Trophoblast cell (in vitro differentiated cells and primary cell): ENCODE data around the gene ENPP5.

Experiments
- DNase-seq, 2 donors: peaks; one replicate each; pipeline ENCODE4 v3.0.0-alpha.2; 2016
- H2AFZ ChIP-seq: 2 replicates; pipeline ENCODE4 v1.6.1; 2013; ENCODE audit warnings: low read length, moderate library complexity, mild to moderate bottlenecking; ENCODE audit not compliant: insufficient read depth, poor library complexity
- H2AK5ac ChIP-seq: 2 replicates; pipeline ENCODE4 v1.6.1; 2013; ENCODE audit warnings: mild to moderate bottlenecking, low read length
- H2BK120ac ChIP-seq: 2 replicates; pipeline ENCODE4 v1.6.1; 2013; ENCODE audit warnings: low read length, mild to moderate bottlenecking, moderate library complexity; ENCODE audit not compliant: insufficient read depth, poor library complexity
- H2BK12ac ChIP-seq: 2 replicates; pipeline ENCODE4 v1.6.1; 2013; ENCODE audit warnings: mild to moderate bottlenecking, low read length, moderate library complexity
- H2BK5ac ChIP-seq: 2 replicates; pipeline ENCODE4 v1.6.1; 2013; ENCODE audit warnings: low read length, low read depth, moderate library complexity, mild to moderate bottlenecking; ENCODE audit not compliant: poor library complexity
- H3K14ac ChIP-seq: 2 replicates; pipeline ENCODE4 v1.6.1; 2013; ENCODE audit warnings: mild to moderate bottlenecking, low read length
- H3K18ac ChIP-seq: 2 replicates; pipeline ENCODE4 v1.6.1; 2013; ENCODE audit warnings: mild to moderate bottlenecking, low read length
- H3K23ac ChIP-seq: 2 replicates; pipeline ENCODE4 v1.6.1; 2013; ENCODE audit warnings: low read length
- H3K27ac ChIP-seq: 2 replicates; pipeline ENCODE4 v1.5.1; 2013; ENCODE audit warnings: low read depth, mild to moderate bottlenecking, inconsistent platforms, low read length, moderate library complexity
- H3K27me3 ChIP-seq: 2 replicates; pipeline ENCODE4 v1.6.1; 2013; ENCODE audit warnings: inconsistent platforms, mild to moderate bottlenecking, low read length, moderate library complexity; ENCODE audit not compliant: insufficient read depth
- H3K36me3 ChIP-seq, 2 experiments: 1 replicate in 1 of 2; 2 replicates in 1 of 2; pipeline ENCODE4 v1.6.1; 2013; ENCODE audit warnings: low read length in 2 of 2, mild to moderate bottlenecking in 2 of 2, moderate library complexity in 1 of 2; ENCODE audit not compliant: insufficient read depth in 2 of 2, control insufficient read depth in 1 of 2
- H3K4ac ChIP-seq: 2 replicates; pipeline ENCODE4 v1.6.1; 2013; ENCODE audit warnings: low read depth, mild to moderate bottlenecking, low read length, moderate library complexity
- H3K4me1 ChIP-seq, 2 experiments: 1 replicate in 1 of 2; 2 replicates in 1 of 2; pipeline ENCODE4 v1.6.1; 2013; ENCODE audit warnings: low read length in 2 of 2, mild to moderate bottlenecking in 2 of 2, moderate library complexity in 1 of 2; ENCODE audit not compliant: insufficient read depth in 2 of 2, control insufficient read depth in 1 of 2
- H3K4me2 ChIP-seq: 2 replicates; pipeline ENCODE4 v1.6.1; 2013; ENCODE audit warnings: inconsistent platforms, mild to moderate bottlenecking, low read length, moderate library complexity
- H3K4me3 ChIP-seq: 2 replicates; pipeline ENCODE4 v1.5.1; 2013; ENCODE audit warnings: mild to moderate bottlenecking, low read depth, low read length, inconsistent platforms
- H3K79me1 ChIP-seq: one replicate; pipeline ENCODE4 v1.6.1; 2013; ENCODE audit warnings: low read length
- H3K79me2 ChIP-seq: 2 replicates; pipeline ENCODE4 v1.6.1; 2013; ENCODE audit warnings: low read length, mild to moderate bottlenecking; ENCODE audit not compliant: control insufficient read depth, insufficient read depth, poor library complexity
- H3K9ac ChIP-seq: 2 replicates; pipeline ENCODE4 v1.6.1; 2013; ENCODE audit warnings: mild to moderate bottlenecking, low read length
- H3K9me3 ChIP-seq: 2 replicates; pipeline ENCODE4 v1.6.1; 2013; ENCODE audit warnings: low read depth, mild to moderate bottlenecking, control low read depth, inconsistent platforms, low read length; ENCODE audit not compliant: insufficient read depth
- H4K12ac ChIP-seq: 2 replicates; pipeline ENCODE4 v1.6.1; 2013; ENCODE audit warnings: low read depth, mild to moderate bottlenecking, low read length, moderate library complexity
- H4K8ac ChIP-seq: 2 replicates; pipeline ENCODE4 v1.6.1; 2013; ENCODE audit warnings: low read depth, mild to moderate bottlenecking, low read length, moderate library complexity
- H4K91ac ChIP-seq: one replicate; pipeline ENCODE4 v1.6.1; 2013; ENCODE audit warnings: low read depth, mild to moderate bottlenecking, low read length, moderate library complexity
- WGBS: extraction: QIAGEN DNeasy Blood & Tissue Kit; methylation state at CpG from one replicate; pipeline ENCODE4 v1.1.7; 2013; ENCODE audit warnings: missing lambda C conversion rate; ENCODE audit not compliant: insufficient read length, insufficient coverage; ENCODE audit errors: extremely low coverage; 5-methylcytosine and 5-hydroxymethylcytosine counted together

ENPP5 gene

GRCh38 chr6:46203391-46204177, 32.8 kb upstream of the ENPP5 start:
- H3K79me1 ChIP-seq, result no peaks in the 10 kb centered on the region
- H3K4me1 ChIP-seq, result no peaks in the 10 kb centered on the region
- no peak overlapping the region for H2BK12ac ChIP-seq
- H2AFZ ChIP-seq, result no peak overlapping the region
- no peak overlapping the region for H3K4me2 ChIP-seq
- H3K9ac ChIP-seq, result no peak overlapping the region
- H3K4ac ChIP-seq, result no peak overlapping the region
- H3K23ac ChIP-seq, result no peak overlapping the region
- no peak overlapping the region for H4K12ac ChIP-seq
- no peak overlapping the region for H4K8ac ChIP-seq
- no peak overlapping the region for H3K4me3 ChIP-seq
- no peak overlapping the region for H3K18ac ChIP-seq
- no peak overlapping the region for H2BK120ac ChIP-seq
- H2AK5ac ChIP-seq, result no peak overlapping the region
- no CpG with 5 or more reads among the region's 2 CpGs for WGBS
- DNase-seq, result no peak
- no peaks in the 10 kb centered on the region for H3K36me3 ChIP-seq
- no peak overlapping the region for H4K91ac ChIP-seq
- H3K27ac ChIP-seq, result no peak overlapping the region
- no peak overlapping the region for H3K14ac ChIP-seq
- H3K79me2 ChIP-seq, result no peaks in the 10 kb centered on the region
- H3K9me3 ChIP-seq, result no peaks in the 10 kb centered on the region
- no peak overlapping the region for H2BK5ac ChIP-seq
- no peaks in the 10 kb centered on the region for H3K27me3 ChIP-seq

DNA sequence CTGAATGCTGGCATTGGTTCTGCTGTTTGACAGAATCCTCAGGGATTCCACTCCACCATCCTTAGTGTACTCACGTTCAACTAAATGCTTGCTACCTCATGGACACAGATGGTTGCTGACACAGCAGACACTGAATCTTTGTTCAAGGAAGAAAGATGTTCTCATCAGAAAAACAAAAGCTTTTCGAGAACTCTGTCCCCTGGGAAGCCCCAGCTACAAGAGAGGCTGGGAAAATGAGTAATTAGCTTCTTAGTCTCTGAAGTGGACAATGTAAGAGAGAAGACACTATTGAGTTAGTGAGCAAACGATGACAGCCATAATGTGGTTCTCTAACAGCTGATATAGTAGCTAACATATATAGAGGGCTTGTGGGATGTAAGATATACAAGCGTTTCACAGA, 30.9 kb upstream of the ENPP5 start:
- Histone ChIP-seq H2BK5ac (no peak overlapping the region), H2AFZ (no peak overlapping the region), H3K14ac (no peak overlapping the region), H3K36me3 (no peaks in the 10 kb centered on the region), H4K8ac (no peak overlapping the region), H3K9me3 (no peaks in the 10 kb centered on the region), H3K27ac (no peak overlapping the region), H3K18ac (no peak overlapping the region), H3K9ac (no peak overlapping the region), H3K4me1 (no peaks in the 10 kb centered on the region), H3K4ac (no peak overlapping the region), H2AK5ac (no peak overlapping the region), H3K79me2 (no peaks in the 10 kb centered on the region), H3K79me1 (no peaks in the 10 kb centered on the region), H3K27me3 (no peaks in the 10 kb centered on the region), H3K23ac (no peak overlapping the region), H4K91ac (no peak overlapping the region), H4K12ac (no peak overlapping the region), H2BK120ac (no peak overlapping the region), H2BK12ac (no peak overlapping the region), H3K4me2 (no peak overlapping the region), H3K4me3 (no peak overlapping the region)
- DNase-seq, result no peak
- no CpG with 5 or more reads among the region's 4 CpGs for WGBS

DNA sequence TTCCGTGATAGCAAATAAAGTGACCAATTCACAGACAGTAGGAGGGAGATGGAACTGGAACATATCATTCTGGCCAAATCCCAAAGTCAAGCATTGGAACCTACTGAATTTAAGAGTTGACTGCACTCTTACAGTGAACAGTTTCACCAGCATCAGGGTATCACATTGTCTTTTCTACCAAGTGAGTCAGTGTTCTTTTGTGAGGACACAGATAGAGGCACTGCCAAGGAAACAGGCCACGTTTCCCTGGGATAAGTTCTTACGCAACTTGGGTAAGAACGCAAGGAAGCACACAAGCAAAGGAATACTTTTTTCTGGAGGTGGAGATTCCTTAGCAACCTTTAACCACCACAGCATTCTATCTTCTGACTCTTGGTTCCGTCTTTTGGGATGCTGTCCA, 28.6 kb upstream of the ENPP5 start:
- H2BK5ac ChIP-seq, result no peak overlapping the region
- H3K23ac ChIP-seq, result no peak overlapping the region
- no CpG with 5 or more reads among the region's 5 CpGs for WGBS

GRCh38 chr6:46191961-46192360, 21.2 kb upstream of the ENPP5 start:
- no peak overlapping the region for H2AK5ac ChIP-seq

More for the DNA sequence above, 28.6 kb upstream of the ENPP5 start:
- Histone ChIP-seq H3K4ac (no peak overlapping the region), H3K9ac (no peak overlapping the region), H4K8ac (no peak overlapping the region), H2BK120ac (no peak overlapping the region), H3K4me2 (no peak overlapping the region), H2AFZ (no peak overlapping the region), H3K27ac (no peak overlapping the region), H3K36me3 (no peaks in the 10 kb centered on the region), H3K4me1 (no peaks in the 10 kb centered on the region), H3K79me1 (no peaks in the 10 kb centered on the region), H4K91ac (no peak overlapping the region), H3K14ac (no peak overlapping the region), H3K27me3 (no peaks in the 10 kb centered on the region), H2BK12ac (no peak overlapping the region), H3K18ac (no peak overlapping the region), H3K4me3 (no peak overlapping the region), H2AK5ac (no peak overlapping the region), H3K9me3 (no peaks in the 10 kb centered on the region), H4K12ac (no peak overlapping the region), H3K79me2 (no peaks in the 10 kb centered on the region)
- DNase-seq, result peak; percentile 4 to 36

More at GRCh38 chr6:46191961-46192360, 21.2 kb upstream of the ENPP5 start:
- no peak overlapping the region for H3K23ac ChIP-seq
- H3K9me3 ChIP-seq, result no peaks in the 10 kb centered on the region
- no peak overlapping the region for H3K18ac ChIP-seq
- no peak overlapping the region for H3K4ac ChIP-seq
- H3K27ac ChIP-seq, result no peak overlapping the region
- no peak overlapping the region for H4K12ac ChIP-seq
- no CpG with 5 or more reads among the region's 1 CpG for WGBS
- H4K8ac ChIP-seq, result no peak overlapping the region
- H3K4me1 ChIP-seq, result peaks cover 0 to 3% of the 10 kb centered on the region in 2 experiments
- H3K9ac ChIP-seq, result no peak overlapping the region
- H2BK120ac ChIP-seq, result no peak overlapping the region
- no peak overlapping the region for H2BK12ac ChIP-seq
- H3K14ac ChIP-seq, result no peak overlapping the region
- H4K91ac ChIP-seq, result no peak overlapping the region
- H3K4me2 ChIP-seq, result no peak overlapping the region
- H3K79me2 ChIP-seq, result no peaks in the 10 kb centered on the region
- H3K36me3 ChIP-seq, result no peaks in the 10 kb centered on the region
- no peak overlapping the region for H2AFZ ChIP-seq
- DNase-seq, result no peak
- H3K79me1 ChIP-seq, result no peaks in the 10 kb centered on the region
- H3K4me3 ChIP-seq, result no peak overlapping the region
- H3K27me3 ChIP-seq, result no peaks in the 10 kb centered on the region
- no peak overlapping the region for H2BK5ac ChIP-seq
